HUES64 (cell line): ENCODE results near the gene IFT81.

ENCODE experiments used
- H3K27ac ChIP-seq: 2 replicates; pipeline ENCODE4 v1.7.0; 2013; ENCODE audit warnings: low read depth, low read length, inconsistent platforms
- H3K27me3 ChIP-seq: 2 replicates; pipeline ENCODE4 v1.6.1; 2013; ENCODE audit warnings: mild to moderate bottlenecking, low read length; ENCODE audit not compliant: insufficient read depth
- H3K36me3 ChIP-seq: 2 replicates; pipeline ENCODE4 v1.6.1; 2013; ENCODE audit warnings: mild to moderate bottlenecking, low read length; ENCODE audit not compliant: insufficient read depth
- H3K4me1 ChIP-seq: 2 replicates; pipeline ENCODE4 v1.6.1; 2013; ENCODE audit warnings: mild to moderate bottlenecking, low read length, moderate library complexity; ENCODE audit not compliant: insufficient read depth
- H3K4me3 ChIP-seq: 2 replicates; pipeline ENCODE4 v1.5.1; 2013; ENCODE audit warnings: mild to moderate bottlenecking, low read length, moderate library complexity
- H3K9ac ChIP-seq: 2 replicates; pipeline ENCODE4 v1.6.1; 2013; ENCODE audit warnings: mild to moderate bottlenecking, low read depth, low read length
- H3K9me3 ChIP-seq: 2 replicates; pipeline ENCODE4 v1.6.1; 2013; ENCODE audit warnings: low read depth, low read length; ENCODE audit not compliant: insufficient read depth
- WGBS: fragments of 150-250, 120-280 bp; methylation state at CpG from one replicate; pipeline ENCODE4 v1.1.7; 2013; ENCODE audit warnings: missing lambda C conversion rate; 5-methylcytosine and 5-hydroxymethylcytosine counted together

The IFT81 gene

DNA sequence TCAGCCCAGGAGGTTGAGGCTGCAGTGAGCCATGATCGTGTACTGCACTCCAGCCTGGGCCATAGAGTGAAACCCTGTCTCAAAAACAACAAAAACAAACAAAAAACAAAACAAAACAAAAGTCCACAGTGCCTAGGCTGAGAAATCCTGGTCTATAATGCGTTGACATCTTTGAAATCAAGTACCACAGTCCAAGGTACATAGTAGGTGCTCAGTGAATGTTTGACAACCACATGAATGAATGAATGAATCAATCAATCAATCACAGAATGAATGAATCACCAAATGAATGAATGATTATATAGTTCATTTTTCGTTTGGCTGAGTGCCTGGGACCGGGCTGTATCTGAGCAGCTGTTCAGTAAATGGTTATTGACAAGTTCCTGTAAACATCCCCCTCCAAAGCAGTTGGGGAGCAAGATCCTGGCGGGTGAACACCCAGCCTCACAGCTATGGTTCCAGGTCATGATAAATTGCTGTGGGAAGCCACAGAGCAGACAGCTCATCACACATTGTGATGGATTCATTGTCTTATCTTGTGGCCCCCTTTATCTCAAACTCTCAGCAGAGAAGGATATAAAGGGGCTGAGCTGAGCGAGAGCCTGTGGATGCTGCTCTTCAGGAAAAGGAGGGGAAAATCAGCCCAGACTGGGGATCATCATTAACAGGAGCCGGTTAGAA, 30.4 kb upstream of the IFT81 start:
- no peaks in the 10 kb centered on the region for H3K9me3 ChIP-seq
- 76% methylated on average over 6 of the region's 7 CpGs for WGBS
- H3K4me1 ChIP-seq, result no peaks in the 10 kb centered on the region
- peaks cover 3% of the 10 kb centered on the region; the same call in 1 of the 2 replicates for H3K27me3 ChIP-seq
- H3K36me3 ChIP-seq, result no peaks in the 10 kb centered on the region
- no peak overlapping the region for H3K9ac ChIP-seq
- no peak overlapping the region for H3K4me3 ChIP-seq
- H3K27ac ChIP-seq, result no peak overlapping the region

DNA sequence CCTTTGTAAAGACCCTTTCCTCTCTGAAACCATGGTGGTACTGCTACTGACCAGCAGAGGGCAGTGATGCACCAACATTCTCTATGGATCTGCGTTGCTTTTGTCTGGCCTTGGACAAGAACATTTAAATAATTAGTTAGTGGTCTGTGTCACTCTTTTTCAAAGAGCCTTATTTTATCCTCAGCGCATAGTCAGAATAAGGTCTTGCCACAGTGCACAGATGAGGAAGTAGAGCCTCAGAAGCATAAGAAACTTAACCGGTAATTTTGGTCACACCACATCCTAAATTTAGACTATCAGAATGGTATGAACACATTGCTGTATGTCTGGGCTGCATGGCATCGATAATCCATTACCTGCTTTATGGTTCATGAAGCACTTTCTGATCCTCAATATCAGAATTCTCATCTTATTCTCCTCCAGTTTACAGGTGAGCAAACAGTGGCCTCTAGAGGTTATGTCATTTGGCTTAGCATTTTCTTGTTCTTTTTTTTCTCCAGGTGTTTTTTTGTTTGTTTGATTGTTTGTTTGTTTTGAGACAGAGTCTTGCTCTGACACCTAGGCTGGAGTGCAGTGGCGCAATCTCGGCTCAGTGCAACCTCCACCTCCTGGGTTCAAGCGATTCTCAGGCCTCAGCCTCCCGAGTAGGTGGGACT, 23.7 kb upstream of the IFT81 start:
- H3K4me3 ChIP-seq, result no peak overlapping the region
- H3K36me3 ChIP-seq, result no peaks in the 10 kb centered on the region
- H3K27ac ChIP-seq, result no peak overlapping the region
- no peaks in the 10 kb centered on the region for H3K9me3 ChIP-seq
- 64% methylated on average over 8 of the region's 8 CpGs for WGBS
- H3K4me1 ChIP-seq, result no peaks in the 10 kb centered on the region
- no peaks in the 10 kb centered on the region for H3K27me3 ChIP-seq
- H3K9ac ChIP-seq, result no peak overlapping the region

DNA sequence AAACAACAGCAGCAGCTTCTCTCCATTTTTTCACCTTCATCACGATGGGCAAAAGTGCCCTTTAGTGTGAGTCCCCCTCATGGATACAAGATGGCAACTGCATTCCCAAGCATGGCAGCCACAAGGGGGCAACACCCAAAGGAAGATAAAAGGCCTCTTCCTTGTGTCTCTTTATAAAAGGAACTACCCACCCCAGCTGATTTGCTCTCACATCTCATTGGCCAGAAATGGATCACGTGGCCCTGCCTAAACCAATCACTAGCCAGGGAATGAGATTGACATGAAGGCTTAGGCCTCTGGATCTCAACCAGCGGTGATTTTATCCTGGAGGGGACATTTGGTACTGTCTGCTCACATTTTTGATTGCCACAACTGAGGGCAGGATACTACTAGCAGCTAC, 21.9 kb upstream of the IFT81 start:
- H3K36me3 ChIP-seq, result no peaks in the 10 kb centered on the region
- H3K4me1 ChIP-seq, result no peaks in the 10 kb centered on the region
- no peak overlapping the region for H3K4me3 ChIP-seq
- H3K27me3 ChIP-seq, result no peaks in the 10 kb centered on the region
- no peak overlapping the region for H3K9ac ChIP-seq
- no peak overlapping the region for H3K27ac ChIP-seq
- no peaks in the 10 kb centered on the region for H3K9me3 ChIP-seq
- 82% methylated on average over 3 of the region's 3 CpGs for WGBS

DNA sequence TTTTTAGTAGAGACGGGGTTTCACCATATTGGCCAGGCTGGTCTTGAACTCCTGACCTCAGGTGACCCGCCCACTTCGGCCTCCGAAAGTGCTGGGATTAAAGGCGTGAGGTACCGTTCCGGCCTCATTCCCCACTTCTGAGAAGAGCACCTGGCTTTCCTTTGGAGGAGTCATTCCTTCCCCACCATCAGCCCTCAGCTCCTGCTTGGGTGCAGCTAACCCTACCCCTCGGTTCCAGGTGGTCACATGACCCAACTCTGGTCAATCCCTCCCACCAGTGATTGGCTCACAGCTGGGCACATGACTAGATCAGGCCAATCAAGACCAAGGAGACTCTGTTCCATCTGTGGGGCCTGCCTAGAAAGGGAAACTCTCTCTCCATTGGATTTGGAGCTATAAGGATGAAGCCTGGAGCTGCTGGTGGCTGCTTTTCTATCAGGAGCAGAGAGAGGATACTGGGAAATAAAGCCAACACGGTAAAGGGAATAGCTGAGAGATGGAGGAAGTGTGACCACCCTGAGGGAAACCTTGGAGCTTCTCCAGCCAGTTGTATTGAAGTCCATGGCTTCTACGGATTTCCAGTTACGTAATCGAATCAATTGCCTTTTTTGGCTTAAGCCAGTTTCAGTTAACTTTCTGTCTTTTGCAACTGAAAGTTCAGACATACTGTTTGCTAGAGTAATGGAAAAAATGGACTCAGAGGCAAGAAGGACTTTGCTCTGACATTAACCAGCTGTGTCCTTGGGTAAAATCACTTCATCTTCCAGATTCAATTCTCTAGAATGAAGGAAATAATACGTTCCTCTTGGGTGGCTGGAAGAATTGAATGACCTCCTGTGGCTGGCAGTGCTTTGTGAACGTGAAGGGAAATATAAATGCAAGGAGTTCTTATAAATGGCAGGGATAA, 19.7 kb upstream of the IFT81 start:
- 94% methylated on average over 14 of the region's 14 CpGs for WGBS
- H3K27me3 ChIP-seq, result no peaks in the 10 kb centered on the region
- H3K4me1 ChIP-seq, result peaks cover 7% of the 10 kb centered on the region
- no peak overlapping the region for H3K4me3 ChIP-seq
- H3K27ac ChIP-seq, result no peak overlapping the region
- H3K9me3 ChIP-seq, result no peaks in the 10 kb centered on the region
- H3K9ac ChIP-seq, result no peak overlapping the region
- H3K36me3 ChIP-seq, result no peaks in the 10 kb centered on the region

DNA sequence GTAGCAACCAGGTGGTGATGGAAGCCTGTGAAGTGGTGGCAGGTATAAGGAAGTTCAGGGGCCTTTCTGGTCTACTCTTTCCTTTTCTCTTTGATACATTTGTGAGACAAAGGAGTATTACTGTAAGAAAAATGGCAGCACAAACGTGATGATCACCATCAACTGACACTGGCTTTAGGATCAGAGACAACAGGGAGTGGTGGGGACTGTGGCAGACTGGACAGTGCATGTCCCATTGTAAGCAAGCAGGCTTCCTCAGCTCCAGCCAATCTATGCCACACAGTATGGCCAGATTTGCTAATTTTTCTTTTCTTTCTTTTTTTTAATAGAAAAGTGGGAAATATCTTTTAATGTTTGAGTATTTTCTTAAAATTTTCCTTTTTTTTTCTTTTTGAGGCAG, 19.0 kb upstream of the IFT81 start:
- H3K27ac ChIP-seq, result no peak overlapping the region

DNA sequence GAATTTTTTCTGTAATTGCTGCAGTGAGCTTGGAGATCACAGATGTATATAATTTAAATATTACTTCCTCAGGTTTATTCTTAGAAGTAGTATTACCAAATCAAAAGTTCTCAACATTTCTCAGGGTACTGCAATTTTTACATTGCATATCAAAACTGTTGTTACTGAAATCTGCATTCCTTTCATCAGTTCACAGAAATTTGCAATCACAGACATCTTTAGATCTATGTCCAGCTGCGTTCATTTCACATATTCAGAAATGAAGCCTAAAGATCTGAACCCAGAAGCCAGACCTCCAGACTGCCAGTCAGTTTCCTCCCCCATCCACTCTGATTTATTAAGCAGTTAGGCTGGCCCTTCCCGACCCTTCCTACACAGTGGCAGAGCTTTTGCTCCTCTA, 18.2 kb upstream of the IFT81 start:
- Histone ChIP-seq H3K27me3 (no peaks in the 10 kb centered on the region), H3K27ac (no peak overlapping the region), H3K9ac (no peak overlapping the region), H3K4me3 (no peak overlapping the region), H3K36me3 (no peaks in the 10 kb centered on the region), H3K4me1 (peaks cover 7% of the 10 kb centered on the region), H3K9me3 (no peaks in the 10 kb centered on the region)
- WGBS, result 86% methylated on average over 2 of the region's 2 CpGs

More for the DNA sequence above, 19.0 kb upstream of the IFT81 start:
- WGBS, result 80% methylated on average over 1 of the region's 1 CpG
- no peaks in the 10 kb centered on the region for H3K27me3 ChIP-seq
- no peak overlapping the region for H3K4me3 ChIP-seq
- H3K9me3 ChIP-seq, result no peaks in the 10 kb centered on the region
- H3K9ac ChIP-seq, result no peak overlapping the region
- no peaks in the 10 kb centered on the region for H3K36me3 ChIP-seq
- H3K4me1 ChIP-seq, result peaks cover 7% of the 10 kb centered on the region

DNA sequence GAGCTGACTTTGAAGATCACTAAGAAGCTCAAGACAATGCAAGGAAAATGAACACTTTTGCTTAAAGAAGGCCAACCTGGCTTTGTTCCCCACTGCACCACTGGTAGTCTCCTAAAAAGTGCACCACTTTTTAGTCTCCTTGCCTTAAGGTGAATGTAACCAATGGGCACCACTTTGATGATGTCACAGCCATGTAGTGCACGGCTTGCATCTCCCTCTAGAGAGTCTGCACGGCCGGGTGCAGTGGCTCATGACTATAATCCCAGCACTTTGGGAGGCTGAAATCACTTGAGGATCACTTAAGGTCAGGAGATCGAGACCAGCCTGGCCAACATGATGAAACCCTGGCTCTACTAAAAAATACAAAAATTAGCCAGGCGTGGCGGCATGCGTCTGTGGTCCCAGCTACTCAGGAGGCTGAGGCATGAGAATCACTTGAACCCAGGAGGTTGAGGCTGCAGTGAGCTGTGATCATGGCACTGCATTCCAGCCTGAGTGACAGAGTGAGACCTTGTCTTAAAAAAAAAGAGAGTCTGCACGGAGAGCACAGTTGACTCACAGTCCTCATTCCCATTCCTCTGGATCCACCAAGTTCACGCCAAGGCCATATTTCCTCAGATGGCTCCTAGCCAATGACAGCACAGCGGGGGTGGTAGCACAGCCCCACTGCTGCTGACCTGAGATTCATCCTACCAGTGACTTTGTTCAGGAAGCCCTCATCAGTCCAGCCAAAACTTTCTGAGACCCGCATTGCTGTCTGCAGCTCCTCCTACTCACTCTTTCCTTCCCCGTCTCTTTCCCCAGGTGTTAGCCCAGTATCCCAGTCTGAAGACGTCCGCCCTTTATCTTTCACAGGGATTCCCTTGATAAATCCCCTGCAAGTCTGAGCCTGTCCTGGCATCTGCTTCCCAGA, 16.5 kb upstream of the IFT81 start:
- Histone ChIP-seq H3K9ac (no peak overlapping the region), H3K36me3 (no peaks in the 10 kb centered on the region), H3K27ac (no peak overlapping the region), H3K4me1 (peaks cover 7% of the 10 kb centered on the region), H3K27me3 (no peaks in the 10 kb centered on the region), H3K9me3 (no peaks in the 10 kb centered on the region), H3K4me3 (no peak overlapping the region)
- 89% methylated on average over 14 of the region's 14 CpGs for WGBS

DNA sequence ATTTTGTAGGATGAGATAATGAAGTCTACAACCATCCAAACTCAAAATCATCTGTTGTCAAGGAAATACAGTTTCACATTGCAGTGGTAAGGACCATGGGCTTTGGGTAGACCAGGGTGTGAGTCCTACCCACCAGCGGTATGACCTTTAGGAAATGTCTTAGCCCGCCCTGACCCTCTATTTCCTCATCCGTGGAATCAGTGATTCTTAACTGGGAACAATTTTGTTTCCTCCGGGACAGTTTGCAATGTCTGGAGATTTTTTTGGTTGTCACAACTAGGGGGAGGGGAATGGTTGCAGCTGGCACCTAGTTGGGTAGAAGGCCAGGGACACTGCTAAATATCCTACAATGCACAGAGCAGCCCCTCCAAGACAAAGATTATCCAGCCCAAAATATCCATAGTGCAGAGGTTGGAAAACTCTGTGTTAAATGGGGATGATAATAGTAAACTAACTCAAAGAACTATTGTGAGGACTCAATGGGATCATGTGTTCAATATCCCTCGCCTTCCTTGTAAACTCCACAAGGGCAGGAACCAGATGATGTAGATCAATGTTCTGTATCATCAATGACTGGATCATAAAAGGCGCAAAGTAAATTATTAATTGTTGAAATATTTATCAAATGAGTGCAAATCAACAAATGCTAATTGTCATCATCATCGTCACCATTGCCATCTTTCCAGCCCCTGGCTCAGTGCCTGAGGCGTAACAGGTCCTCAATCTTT, 15.7 kb upstream of the IFT81 start:
- H3K9ac ChIP-seq, result no peak overlapping the region
- no peaks in the 10 kb centered on the region for H3K27me3 ChIP-seq
- no peak overlapping the region for H3K27ac ChIP-seq
- H3K4me1 ChIP-seq, result peaks cover 7% of the 10 kb centered on the region
- no peaks in the 10 kb centered on the region for H3K9me3 ChIP-seq
- no peaks in the 10 kb centered on the region for H3K36me3 ChIP-seq
- H3K4me3 ChIP-seq, result no peak overlapping the region
- WGBS, result 92% methylated on average over 6 of the region's 8 CpGs

DNA sequence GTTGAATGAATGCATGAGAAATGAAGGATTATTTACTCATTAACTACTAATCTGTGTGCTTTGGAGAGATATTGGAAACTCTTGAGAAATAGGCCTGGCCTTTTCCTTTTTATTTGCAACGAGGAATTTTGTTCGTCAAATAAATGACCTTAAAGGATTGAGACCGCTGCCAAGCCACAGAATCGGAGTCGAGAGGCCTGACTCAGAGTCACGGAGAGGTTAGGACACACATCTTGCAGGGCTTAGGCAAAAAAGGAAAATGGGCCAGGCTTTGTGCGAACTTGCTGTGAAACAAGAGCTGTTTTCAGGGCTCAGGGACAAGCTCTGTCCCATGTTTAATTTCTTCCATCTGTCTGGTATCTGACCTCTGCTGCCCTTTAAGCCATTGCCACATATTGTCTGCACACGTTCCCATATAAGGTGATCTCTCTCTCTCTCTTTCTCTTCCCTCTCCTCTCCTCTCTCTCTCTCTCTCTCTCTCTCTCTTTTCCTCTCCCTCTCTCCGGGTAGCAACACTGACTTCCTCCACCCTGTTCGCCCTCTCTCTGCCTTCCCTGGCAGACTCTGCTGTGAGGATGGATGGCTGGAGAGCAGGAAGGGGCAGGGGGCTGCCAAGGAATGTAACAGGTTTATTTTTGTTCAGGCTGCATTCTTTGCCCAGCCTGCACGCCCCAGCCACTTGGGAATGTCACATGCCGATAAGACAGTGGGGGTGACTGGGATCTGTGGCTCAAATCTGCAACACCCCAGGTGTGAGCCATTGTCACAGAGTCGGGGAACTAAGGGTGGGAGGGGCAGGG, 14.9 kb upstream of the IFT81 start:
- Histone ChIP-seq H3K4me3 (no peak overlapping the region), H3K4me1 (peaks cover 7% of the 10 kb centered on the region), H3K9ac (no peak overlapping the region)

More for the DNA sequence above, 14.9 kb upstream of the IFT81 start:
- Histone ChIP-seq H3K27ac (no peak overlapping the region), H3K9me3 (no peaks in the 10 kb centered on the region), H3K27me3 (no peaks in the 10 kb centered on the region), H3K36me3 (no peaks in the 10 kb centered on the region)
- 71% methylated on average over 11 of the region's 13 CpGs for WGBS
